Keratinocyte (primary cell): Measurements from ENCODE around the gene HMX3. TPM values are rescaled to one million over a fixed set of nuclear protein-coding genes. Genes with fewer than 3 reads are reported as not detected.

Experiments used
- DNase-seq: peaks from one replicate; pipeline ENCODE4 v3.0.0-alpha.2; 2011; ENCODE audit warnings: low read depth, missing footprints, low spot score
- FAIRE-seq: peaks from 2 replicates; lab custom pipeline; 2011; peaks lifted over from hg19 to GRCh38; lab: Jason Lieb, UNC
- H2AFZ ChIP-seq: 2 replicates; pipeline ENCODE4 v1.6.0; 2012; ENCODE audit warnings: low read length, control low read depth, inconsistent platforms; ENCODE audit not compliant: control insufficient read depth
- H3K27ac ChIP-seq: 2 replicates; pipeline ENCODE4 v1.5.1; 2011; ENCODE audit warnings: low read length; ENCODE audit not compliant: control insufficient read depth, insufficient read depth
- H3K27me3 ChIP-seq: 3 replicates; pipeline ENCODE4 v1.6.0; 2011; ENCODE audit warnings: low read length; ENCODE audit not compliant: control insufficient read depth, insufficient read depth; ENCODE audit errors: extremely low read depth
- H3K36me3 ChIP-seq, 2 experiments: 2 replicates in 1 of 2; 3 replicates in 1 of 2; pipeline ENCODE4 v1.5.1; 2011; ENCODE audit warnings: low read length in 2 of 2, mild to moderate bottlenecking in 1 of 2; ENCODE audit not compliant: control insufficient read depth in 2 of 2, insufficient read depth in 2 of 2; ENCODE audit errors: extremely low read depth in 1 of 2
- H3K4me1 ChIP-seq: 3 replicates; pipeline ENCODE4 v1.5.1; 2011; ENCODE audit warnings: low read length; ENCODE audit not compliant: control insufficient read depth, insufficient read depth; ENCODE audit errors: extremely low read depth
- H3K4me2 ChIP-seq: 3 replicates; pipeline ENCODE4 v1.6.0; 2011; ENCODE audit warnings: low read depth, low read length; ENCODE audit not compliant: control insufficient read depth, insufficient read depth; ENCODE audit errors: extremely low read depth
- H3K4me3 ChIP-seq, 3 experiments: fragments of 200-600 bp in 1 of 3; sonication (generic) in 1 of 3; 2 replicates in 2 of 3; 3 replicates in 1 of 3; pipeline ENCODE4 v1.5.1; 2011 to 2016; ENCODE audit warnings: low read length in 3 of 3, mild to moderate bottlenecking in 3 of 3, control low read depth in 2 of 3, inconsistent platforms in 1 of 3, low read depth in 1 of 3, mixed read lengths in 1 of 3, mixed run types in 1 of 3, moderate library complexity in 1 of 3; ENCODE audit not compliant: control insufficient read depth in 2 of 3, insufficient read depth in 2 of 3; ENCODE audit errors: extremely low read depth in 1 of 3
- H3K79me2 ChIP-seq: 2 replicates; pipeline ENCODE4 v1.6.0; 2012; ENCODE audit warnings: low read length; ENCODE audit not compliant: control insufficient read depth, insufficient read depth
- H3K9ac ChIP-seq: 3 replicates; pipeline ENCODE4 v1.6.0; 2011; ENCODE audit warnings: low read length; ENCODE audit not compliant: control insufficient read depth, insufficient read depth; ENCODE audit errors: extremely low read depth
- H3K9me1 ChIP-seq: 3 replicates; pipeline ENCODE4 v1.6.0; 2011; ENCODE audit warnings: low read length; ENCODE audit not compliant: control insufficient read depth, insufficient read depth; ENCODE audit errors: extremely low read depth
- H3K9me3 ChIP-seq: 2 replicates; pipeline ENCODE4 v1.5.1; 2012; ENCODE audit warnings: low read depth, low read length; ENCODE audit not compliant: control insufficient read depth
- H4K20me1 ChIP-seq: 3 replicates; pipeline ENCODE4 v1.6.0; 2011; ENCODE audit warnings: low read length; ENCODE audit not compliant: control insufficient read depth, insufficient read depth; ENCODE audit errors: extremely low read depth
- CTCF ChIP-seq, 3 experiments: IDR thresholded peaks in 1 of 3; conservative IDR thresholded peaks in 1 of 3; optimal IDR thresholded peaks in 1 of 3; 2 replicates in 2 of 3; 3 replicates in 1 of 3; pipeline versions ENCODE3 to v1.5.1; 2011; ENCODE audit warnings: low read length in 3 of 3, mild to moderate bottlenecking in 3 of 3, moderate library complexity in 2 of 3, control low read depth in 1 of 3, inconsistent platforms in 1 of 3; ENCODE audit not compliant: insufficient read depth in 2 of 3; ENCODE audit errors: extremely low read depth in 1 of 3
- EZH2 ChIP-seq: IDR thresholded peaks from one replicate; pipeline ENCODE4 v1.6.1; 2012; ENCODE audit warnings: inconsistent platforms, mild to moderate bottlenecking, low read length, moderate library complexity
- dilution Hi-C: fragments of 300-500 bp; cut with MboI; formaldehyde crosslinking; loops from one replicate; pipeline ENCODE4 v1.7.0; 2020; ENCODE audit warnings: low sequenced_read_pairs; ENCODE audit not compliant: extremely low pct_ligation_motif_present
- polyA plus RNA-seq, 5 experiments: library from polyadenylated mRNA; depleted of rRNA in 3 of 5; stranded (reverse) in 3 of 5; stranded (forward) in 1 of 5; unstranded in 1 of 5; fragments of >200 nt; gene quantifications; 1 replicate in 1 of 5; 2 replicates in 3 of 5; 3 replicates in 1 of 5; pipeline versions ENCODE4 v1.2.1 to v1.2.3, GENCODE V29; 2011 to 2012; ENCODE audit warnings: missing spikeins in 2 of 5, low read depth in 1 of 5, low replicate concordance in 1 of 5

Gene HMX3
- polyA plus RNA-seq, 1 donor (not counting 4 experiments of a cell fraction or from before 2014, with no cell fraction given), result not detected

GRCh38 chr10:123165445-123166072 lies 29.8 kb downstream of the HMX3 start:
- H4K20me1 ChIP-seq, result peaks cover 7% of the 10 kb centered on the region
- H3K27ac ChIP-seq, result no peak overlapping the region
- H3K9me1 ChIP-seq, result no peaks in the 10 kb centered on the region
- H3K79me2 ChIP-seq, result peaks cover 28% of the 10 kb centered on the region
- peaks cover 17 to 22% of the 10 kb centered on the region in 2 experiments for H3K36me3 ChIP-seq
- no peak overlapping the region for H3K4me3 ChIP-seq
- no peaks in the 10 kb centered on the region for H3K9me3 ChIP-seq
- TF ChIP-seq CTCF (optimal IDR thresholded peaks at IDR 0.05 in 1 of 3, IDR thresholded peaks at IDR 0.05 in 1 of 3, conservative IDR thresholded peaks at IDR 0.05 in 1 of 3; ENCODE audit: extremely low read depth in 1 of 3, insufficient read depth in 2 of 3, low read length in 3 of 3) (no peak), EZH2 (no peak)
- no peaks in the 10 kb centered on the region for H3K4me1 ChIP-seq
- no peak overlapping the region for H2AFZ ChIP-seq
- no peak for DNase-seq
- no peak overlapping the region for H3K9ac ChIP-seq
- H3K4me2 ChIP-seq, result no peak overlapping the region
- no peaks in the 10 kb centered on the region for H3K27me3 ChIP-seq
- dilution Hi-C loops, result no loop called here
- no peak for FAIRE-seq

- Histone ChIP-seq H3K9me3 (no peaks in the 10 kb centered on the region), H3K4me1 (no peaks in the 10 kb centered on the region), H3K4me2 (no peak overlapping the region), H3K4me3 (no peak overlapping the region), H3K27me3 (no peaks in the 10 kb centered on the region), H3K27ac (no peak overlapping the region), H2AFZ (no peak overlapping the region), H3K36me3 (peaks cover 19 to 22% of the 10 kb centered on the region in 2 experiments), H4K20me1 (peaks cover 5% of the 10 kb centered on the region), H3K9ac (no peak overlapping the region), H3K9me1 (no peaks in the 10 kb centered on the region), H3K79me2 (peaks cover 19% of the 10 kb centered on the region)
- DNase-seq (no peak), FAIRE-seq (no peak)
- no peak for TF ChIP-seq CTCF (optimal IDR thresholded peaks at IDR 0.05 in 1 of 3, IDR thresholded peaks at IDR 0.05 in 1 of 3, conservative IDR thresholded peaks at IDR 0.05 in 1 of 3; ENCODE audit: extremely low read depth in 1 of 3, insufficient read depth in 2 of 3, low read length in 3 of 3)
- no peak for TF ChIP-seq EZH2
- dilution Hi-C loops, result no loop called here
Measured at GRCh38 chr10:123166618-123167017, 30.8 kb downstream of the HMX3 start.
